GM23338 (cell line): ENCODE measurements around the gene CXCR5. TPM values are rescaled to one million over a fixed set of nuclear protein-coding genes. Genes with fewer than 3 reads are reported as not detected.

ENCODE experiments used
- ATAC-seq: fragments of 200-7000 bp; cut with Tn5 transposase; 3 replicates; pipeline ENCODE4 v1.9.1; 2020
- DNase-seq: peaks from one replicate; pipeline ENCODE4 v3.0.0-alpha.2; 2015; ENCODE audit warnings: low spot score
- H2AFZ ChIP-seq: fragments of 200-600 bp; sonication (generic); 2 replicates; pipeline ENCODE4 v1.8.0; 2016; ENCODE audit warnings: antibody characterized with exemption, mild to moderate bottlenecking, moderate library complexity
- H3F3A ChIP-seq: fragments of 200-600 bp; sonication (generic); replicated peaks from 2 replicates; pipeline ENCODE4 v1.8.0; 2017; ENCODE audit warnings: antibody characterized with exemption, mixed run types, low read depth
- H3K27ac ChIP-seq: fragments of 200-600 bp; sonication (generic); 2 replicates; pipeline ENCODE4 v1.6.1; 2016; ENCODE audit warnings: low read depth
- H3K27me3 ChIP-seq: fragments of 200-600 bp; sonication (generic); 2 replicates; pipeline ENCODE4 v1.8.0; 2016; ENCODE audit warnings: mild to moderate bottlenecking, mixed run types, moderate library complexity; ENCODE audit not compliant: insufficient read depth
- H3K36me3 ChIP-seq: fragments of 200-600 bp; sonication (generic); 2 replicates; pipeline ENCODE4 v1.8.0; 2016; ENCODE audit warnings: mild to moderate bottlenecking; ENCODE audit not compliant: insufficient read depth
- H3K4me1 ChIP-seq: fragments of 200-600 bp; sonication (generic); 2 replicates; pipeline ENCODE4 v1.8.0; 2016; ENCODE audit warnings: mild to moderate bottlenecking, moderate library complexity; ENCODE audit not compliant: insufficient read depth
- H3K4me2 ChIP-seq: fragments of 200-600 bp; sonication (generic); 2 replicates; pipeline ENCODE4 v1.7.1; 2017; ENCODE audit warnings: mixed run types
- H3K4me3 ChIP-seq: fragments of 200-600 bp; sonication (generic); 2 replicates; pipeline ENCODE4 v1.6.1; 2016; ENCODE audit warnings: mixed run types
- H3K79me2 ChIP-seq: fragments of 200-600 bp; sonication (generic); replicated peaks from 2 replicates; pipeline ENCODE4 v1.8.0; 2017; ENCODE audit warnings: mild to moderate bottlenecking; ENCODE audit not compliant: insufficient read depth
- H3K9me2 ChIP-seq: fragments of 200-600 bp; sonication (generic); 2 replicates; pipeline ENCODE4 v1.8.0; 2017; ENCODE audit not compliant: insufficient read depth
- H4K20me1 ChIP-seq: fragments of 200-600 bp; sonication (generic); replicated peaks from 2 replicates; pipeline ENCODE4 v1.8.0; 2017; ENCODE audit warnings: mild to moderate bottlenecking; ENCODE audit not compliant: insufficient read depth
- H3K27ac Mint-ChIP-seq: 2 replicates; pipeline ENCODE4 v1.8.0; 2020; ENCODE audit warnings: inconsistent platforms, mild to moderate bottlenecking, moderate library complexity, mixed read lengths
- H3K27me3 Mint-ChIP-seq: 3 replicates; pipeline ENCODE4 v1.8.0; 2022; ENCODE audit warnings: low read depth, mild to moderate bottlenecking, moderate library complexity, mixed read lengths, inconsistent platforms; ENCODE audit not compliant: insufficient read depth, poor library complexity
- H3K36me3 Mint-ChIP-seq: 3 replicates; pipeline ENCODE4 v1.8.0; 2021; ENCODE audit warnings: low read depth, mild to moderate bottlenecking, inconsistent platforms, moderate library complexity, mixed read lengths
- H3K4me1 Mint-ChIP-seq: 3 replicates; pipeline ENCODE4 v1.8.0; 2020; ENCODE audit warnings: mild to moderate bottlenecking, inconsistent platforms, mixed read lengths
- H3K4me3 Mint-ChIP-seq: 3 replicates; pipeline ENCODE4 v1.8.0; 2021; ENCODE audit warnings: moderate library complexity, mild to moderate bottlenecking, inconsistent platforms, mixed read lengths
- H3K9me3 Mint-ChIP-seq: 3 replicates; pipeline ENCODE4 v1.8.0; 2020; ENCODE audit warnings: moderate library complexity, mild to moderate bottlenecking, inconsistent platforms, mixed read lengths
- CREB1 ChIP-seq: fragments of 250-450 bp; sonication (Bioruptor Pico); IDR thresholded peaks from 2 replicates; pipeline ENCODE4 v1.5.0; 2020; ENCODE audit warnings: low read depth, mild to moderate bottlenecking, moderate library complexity
- EZH2 ChIP-seq: fragments of 200-600 bp; sonication (generic); IDR thresholded peaks from one replicate; pipeline ENCODE4 v1.8.0; 2017; ENCODE audit warnings: antibody characterized with exemption, mild to moderate bottlenecking, low read depth; ENCODE audit not compliant: unreplicated experiment
- EZH2phosphoT487 ChIP-seq: fragments of 200-600 bp; sonication (generic); IDR thresholded peaks from one replicate; pipeline ENCODE4 v1.8.1; 2018; ENCODE audit warnings: antibody characterized with exemption; ENCODE audit not compliant: unreplicated experiment
- JUNB ChIP-seq: IDR thresholded peaks from one replicate; pipeline ENCODE4 v1.6.1; 2016; ENCODE audit warnings: antibody characterized with exemption; ENCODE audit not compliant: unreplicated experiment
- NANOG ChIP-seq: IDR thresholded peaks from 2 replicates; pipeline ENCODE4 v1.6.1; 2016; ENCODE audit warnings: antibody characterized with exemption, borderline replicate concordance
- POLR2AphosphoS5 ChIP-seq: IDR thresholded peaks from 2 replicates; pipeline ENCODE4 v1.6.1; 2016; ENCODE audit warnings: antibody characterized with exemption, low read depth
- STAT1 ChIP-seq: IDR thresholded peaks from one replicate; pipeline ENCODE4 v1.6.1; 2016; ENCODE audit warnings: antibody characterized with exemption; ENCODE audit not compliant: unreplicated experiment
- ZNF114 ChIP-seq: fragments of 250-450 bp; sonication (Bioruptor Pico); IDR thresholded peaks from 2 replicates; pipeline ENCODE4 v1.5.0; 2020; ENCODE audit warnings: mild to moderate bottlenecking, moderate library complexity
- ZNF331 ChIP-seq: fragments of 250-450 bp; sonication (Bioruptor Pico); IDR thresholded peaks from 2 replicates; pipeline ENCODE4 v1.5.0; 2020; ENCODE audit warnings: low read depth, mild to moderate bottlenecking, moderate library complexity
- polyA plus RNA-seq: library from polyadenylated mRNA; unstranded; fragments of >200 nt; fragmentation: Nextera tagmentation; extraction: Ambion mirVana; gene quantifications from 2 replicates; pipeline ENCODE4 v1.2.1, GENCODE V29; 2016
- total RNA-seq: library from RNA; depleted of rRNA; stranded (reverse); fragments of >200 nt; shearing (Covaris generic); gene quantifications from 2 replicates; pipeline ENCODE4 v1.2.3, GENCODE V29; 2014
- TF ChIP-seq, protein P1 (sequence below): IDR thresholded peaks from 2 replicates; pipeline ENCODE4 v1.6.1; 2016; ENCODE audit warnings: antibody characterized with exemption
- TF ChIP-seq, protein P2 (sequence below): fragments of 250-450 bp; sonication (Bioruptor Pico); IDR thresholded peaks from 2 replicates; pipeline ENCODE4 v1.5.0; 2020; ENCODE audit warnings: mild to moderate bottlenecking, moderate library complexity
- TF ChIP-seq, protein P3 (sequence below), 2 experiments: fragments of 200-600 bp in 1 of 2; sonication (generic) in 1 of 2; conservative IDR thresholded peaks; 2 replicates each; pipeline versions ENCODE4 v1.5.1 to v1.6.1; 2016 to 2017; ENCODE audit warnings: antibody characterized with exemption in 2 of 2, low read depth in 2 of 2, mild to moderate bottlenecking in 2 of 2, moderate library complexity in 1 of 2
- TF ChIP-seq, protein P4 (sequence below): IDR thresholded peaks from one replicate; pipeline ENCODE4 v1.6.1; 2018; ENCODE audit warnings: antibody characterized with exemption; ENCODE audit not compliant: unreplicated experiment

Gene CXCR5
- total and polyA plus RNA-seq, 2 experiments from 2014 or later = 0.18 TPM; not detected in 1

DNA sequence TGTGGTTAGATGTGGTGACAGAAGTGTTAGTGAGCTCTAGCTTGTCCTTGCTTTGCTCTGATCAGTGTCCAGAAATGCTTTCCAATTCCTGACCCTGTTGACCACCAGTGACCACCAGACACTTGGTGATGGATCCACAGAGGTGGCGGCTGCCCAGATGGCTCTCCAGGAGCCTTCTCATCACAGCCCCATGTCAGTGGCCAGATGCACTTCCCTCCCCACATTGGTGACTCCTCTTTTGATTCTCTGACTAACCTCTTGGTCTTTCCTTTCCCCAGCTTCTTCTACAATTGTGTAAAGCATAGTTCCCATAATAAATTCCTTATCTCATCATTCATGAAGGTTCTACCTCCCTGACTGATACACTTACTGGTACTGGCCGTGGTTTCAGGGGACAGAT lies 40.1 kb upstream of the CXCR5 start:
- no peak overlapping the region for H3K27ac Mint-ChIP-seq
- DNase-seq (no peak), ATAC-seq (no peak)
- H3K79me2 ChIP-seq = no peaks in the 10 kb centered on the region
- H3K27me3 ChIP-seq = no peaks in the 10 kb centered on the region
- no peak overlapping the region for H3K4me2 ChIP-seq
- peaks cover 4% of the 10 kb centered on the region; the same call in 1 of the 2 replicates for H3K4me1 ChIP-seq
- H3K27me3 Mint-ChIP-seq = peaks cover 11% of the 10 kb centered on the region
- no peaks in the 10 kb centered on the region for H4K20me1 ChIP-seq
- H3K4me3 Mint-ChIP-seq = no peak overlapping the region
- TF ChIP-seq EZH2 (no peak), STAT1 (no peak), JUNB (no peak), EZH2phosphoT487 (no peak), NANOG (no peak), POLR2AphosphoS5 (no peak), ZNF331 (no peak), CREB1 (CRISPR knock-in tag) (no peak), ZNF114 (no peak)
- TF ChIP-seq, protein P1, sequence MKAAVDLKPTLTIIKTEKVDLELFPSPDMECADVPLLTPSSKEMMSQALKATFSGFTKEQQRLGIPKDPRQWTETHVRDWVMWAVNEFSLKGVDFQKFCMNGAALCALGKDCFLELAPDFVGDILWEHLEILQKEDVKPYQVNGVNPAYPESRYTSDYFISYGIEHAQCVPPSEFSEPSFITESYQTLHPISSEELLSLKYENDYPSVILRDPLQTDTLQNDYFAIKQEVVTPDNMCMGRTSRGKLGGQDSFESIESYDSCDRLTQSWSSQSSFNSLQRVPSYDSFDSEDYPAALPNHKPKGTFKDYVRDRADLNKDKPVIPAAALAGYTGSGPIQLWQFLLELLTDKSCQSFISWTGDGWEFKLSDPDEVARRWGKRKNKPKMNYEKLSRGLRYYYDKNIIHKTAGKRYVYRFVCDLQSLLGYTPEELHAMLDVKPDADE = no peak
- TF ChIP-seq, protein P2, sequence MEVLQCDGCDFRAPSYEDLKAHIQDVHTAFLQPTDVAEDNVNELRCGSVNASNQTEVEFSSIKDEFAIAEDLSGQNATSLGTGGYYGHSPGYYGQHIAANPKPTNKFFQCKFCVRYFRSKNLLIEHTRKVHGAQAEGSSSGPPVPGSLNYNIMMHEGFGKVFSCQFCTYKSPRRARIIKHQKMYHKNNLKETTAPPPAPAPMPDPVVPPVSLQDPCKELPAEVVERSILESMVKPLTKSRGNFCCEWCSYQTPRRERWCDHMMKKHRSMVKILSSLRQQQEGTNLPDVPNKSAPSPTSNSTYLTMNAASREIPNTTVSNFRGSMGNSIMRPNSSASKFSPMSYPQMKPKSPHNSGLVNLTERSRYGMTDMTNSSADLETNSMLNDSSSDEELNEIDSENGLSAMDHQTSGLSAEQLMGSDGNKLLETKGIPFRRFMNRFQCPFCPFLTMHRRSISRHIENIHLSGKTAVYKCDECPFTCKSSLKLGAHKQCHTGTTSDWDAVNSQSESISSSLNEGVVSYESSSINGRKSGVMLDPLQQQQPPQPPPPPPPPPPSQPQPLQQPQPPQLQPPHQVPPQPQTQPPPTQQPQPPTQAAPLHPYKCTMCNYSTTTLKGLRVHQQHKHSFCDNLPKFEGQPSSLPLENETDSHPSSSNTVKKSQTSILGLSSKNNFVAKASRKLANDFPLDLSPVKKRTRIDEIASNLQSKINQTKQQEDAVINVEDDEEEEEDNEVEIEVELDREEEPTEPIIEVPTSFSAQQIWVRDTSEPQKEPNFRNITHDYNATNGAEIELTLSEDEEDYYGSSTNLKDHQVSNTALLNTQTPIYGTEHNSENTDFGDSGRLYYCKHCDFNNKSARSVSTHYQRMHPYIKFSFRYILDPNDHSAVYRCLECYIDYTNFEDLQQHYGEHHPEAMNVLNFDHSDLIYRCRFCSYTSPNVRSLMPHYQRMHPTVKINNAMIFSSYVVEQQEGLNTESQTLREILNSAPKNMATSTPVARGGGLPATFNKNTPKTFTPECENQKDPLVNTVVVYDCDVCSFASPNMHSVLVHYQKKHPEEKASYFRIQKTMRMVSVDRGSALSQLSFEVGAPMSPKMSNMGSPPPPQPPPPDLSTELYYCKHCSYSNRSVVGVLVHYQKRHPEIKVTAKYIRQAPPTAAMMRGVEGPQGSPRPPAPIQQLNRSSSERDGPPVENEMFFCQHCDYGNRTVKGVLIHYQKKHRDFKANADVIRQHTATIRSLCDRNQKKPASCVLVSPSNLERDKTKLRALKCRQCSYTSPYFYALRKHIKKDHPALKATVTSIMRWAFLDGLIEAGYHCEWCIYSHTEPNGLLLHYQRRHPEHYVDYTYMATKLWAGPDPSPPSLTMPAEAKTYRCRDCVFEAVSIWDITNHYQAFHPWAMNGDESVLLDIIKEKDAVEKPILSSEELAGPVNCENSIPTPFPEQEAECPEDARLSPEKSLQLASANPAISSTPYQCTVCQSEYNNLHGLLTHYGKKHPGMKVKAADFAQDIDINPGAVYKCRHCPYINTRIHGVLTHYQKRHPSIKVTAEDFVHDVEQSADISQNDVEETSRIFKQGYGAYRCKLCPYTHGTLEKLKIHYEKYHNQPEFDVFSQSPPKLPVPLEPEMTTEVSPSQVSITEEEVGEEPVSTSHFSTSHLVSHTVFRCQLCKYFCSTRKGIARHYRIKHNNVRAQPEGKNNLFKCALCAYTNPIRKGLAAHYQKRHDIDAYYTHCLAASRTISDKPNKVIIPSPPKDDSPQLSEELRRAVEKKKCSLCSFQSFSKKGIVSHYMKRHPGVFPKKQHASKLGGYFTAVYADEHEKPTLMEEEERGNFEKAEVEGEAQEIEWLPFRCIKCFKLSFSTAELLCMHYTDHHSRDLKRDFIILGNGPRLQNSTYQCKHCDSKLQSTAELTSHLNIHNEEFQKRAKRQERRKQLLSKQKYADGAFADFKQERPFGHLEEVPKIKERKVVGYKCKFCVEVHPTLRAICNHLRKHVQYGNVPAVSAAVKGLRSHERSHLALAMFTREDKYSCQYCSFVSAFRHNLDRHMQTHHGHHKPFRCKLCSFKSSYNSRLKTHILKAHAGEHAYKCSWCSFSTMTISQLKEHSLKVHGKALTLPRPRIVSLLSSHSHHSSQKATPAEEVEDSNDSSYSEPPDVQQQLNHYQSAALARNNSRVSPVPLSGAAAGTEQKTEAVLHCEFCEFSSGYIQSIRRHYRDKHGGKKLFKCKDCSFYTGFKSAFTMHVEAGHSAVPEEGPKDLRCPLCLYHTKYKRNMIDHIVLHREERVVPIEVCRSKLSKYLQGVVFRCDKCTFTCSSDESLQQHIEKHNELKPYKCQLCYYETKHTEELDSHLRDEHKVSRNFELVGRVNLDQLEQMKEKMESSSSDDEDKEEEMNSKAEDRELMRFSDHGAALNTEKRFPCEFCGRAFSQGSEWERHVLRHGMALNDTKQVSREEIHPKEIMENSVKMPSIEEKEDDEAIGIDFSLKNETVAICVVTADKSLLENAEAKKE = no peak
- TF ChIP-seq, protein P3, sequence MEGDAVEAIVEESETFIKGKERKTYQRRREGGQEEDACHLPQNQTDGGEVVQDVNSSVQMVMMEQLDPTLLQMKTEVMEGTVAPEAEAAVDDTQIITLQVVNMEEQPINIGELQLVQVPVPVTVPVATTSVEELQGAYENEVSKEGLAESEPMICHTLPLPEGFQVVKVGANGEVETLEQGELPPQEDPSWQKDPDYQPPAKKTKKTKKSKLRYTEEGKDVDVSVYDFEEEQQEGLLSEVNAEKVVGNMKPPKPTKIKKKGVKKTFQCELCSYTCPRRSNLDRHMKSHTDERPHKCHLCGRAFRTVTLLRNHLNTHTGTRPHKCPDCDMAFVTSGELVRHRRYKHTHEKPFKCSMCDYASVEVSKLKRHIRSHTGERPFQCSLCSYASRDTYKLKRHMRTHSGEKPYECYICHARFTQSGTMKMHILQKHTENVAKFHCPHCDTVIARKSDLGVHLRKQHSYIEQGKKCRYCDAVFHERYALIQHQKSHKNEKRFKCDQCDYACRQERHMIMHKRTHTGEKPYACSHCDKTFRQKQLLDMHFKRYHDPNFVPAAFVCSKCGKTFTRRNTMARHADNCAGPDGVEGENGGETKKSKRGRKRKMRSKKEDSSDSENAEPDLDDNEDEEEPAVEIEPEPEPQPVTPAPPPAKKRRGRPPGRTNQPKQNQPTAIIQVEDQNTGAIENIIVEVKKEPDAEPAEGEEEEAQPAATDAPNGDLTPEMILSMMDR (conservative IDR thresholded peaks at IDR 0.05; ENCODE audit: low read depth in 2 of 2) = no peak
- TF ChIP-seq, protein P4, sequence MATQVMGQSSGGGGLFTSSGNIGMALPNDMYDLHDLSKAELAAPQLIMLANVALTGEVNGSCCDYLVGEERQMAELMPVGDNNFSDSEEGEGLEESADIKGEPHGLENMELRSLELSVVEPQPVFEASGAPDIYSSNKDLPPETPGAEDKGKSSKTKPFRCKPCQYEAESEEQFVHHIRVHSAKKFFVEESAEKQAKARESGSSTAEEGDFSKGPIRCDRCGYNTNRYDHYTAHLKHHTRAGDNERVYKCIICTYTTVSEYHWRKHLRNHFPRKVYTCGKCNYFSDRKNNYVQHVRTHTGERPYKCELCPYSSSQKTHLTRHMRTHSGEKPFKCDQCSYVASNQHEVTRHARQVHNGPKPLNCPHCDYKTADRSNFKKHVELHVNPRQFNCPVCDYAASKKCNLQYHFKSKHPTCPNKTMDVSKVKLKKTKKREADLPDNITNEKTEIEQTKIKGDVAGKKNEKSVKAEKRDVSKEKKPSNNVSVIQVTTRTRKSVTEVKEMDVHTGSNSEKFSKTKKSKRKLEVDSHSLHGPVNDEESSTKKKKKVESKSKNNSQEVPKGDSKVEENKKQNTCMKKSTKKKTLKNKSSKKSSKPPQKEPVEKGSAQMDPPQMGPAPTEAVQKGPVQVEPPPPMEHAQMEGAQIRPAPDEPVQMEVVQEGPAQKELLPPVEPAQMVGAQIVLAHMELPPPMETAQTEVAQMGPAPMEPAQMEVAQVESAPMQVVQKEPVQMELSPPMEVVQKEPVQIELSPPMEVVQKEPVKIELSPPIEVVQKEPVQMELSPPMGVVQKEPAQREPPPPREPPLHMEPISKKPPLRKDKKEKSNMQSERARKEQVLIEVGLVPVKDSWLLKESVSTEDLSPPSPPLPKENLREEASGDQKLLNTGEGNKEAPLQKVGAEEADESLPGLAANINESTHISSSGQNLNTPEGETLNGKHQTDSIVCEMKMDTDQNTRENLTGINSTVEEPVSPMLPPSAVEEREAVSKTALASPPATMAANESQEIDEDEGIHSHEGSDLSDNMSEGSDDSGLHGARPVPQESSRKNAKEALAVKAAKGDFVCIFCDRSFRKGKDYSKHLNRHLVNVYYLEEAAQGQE = no peak
- H3K36me3 Mint-ChIP-seq = no peaks in the 10 kb centered on the region; the same call in 2 of the 3 replicates
- no peak overlapping the region for H3K27ac ChIP-seq
- H2AFZ ChIP-seq = no peak overlapping the region
- H3K4me3 ChIP-seq = no peak overlapping the region
- no peaks in the 10 kb centered on the region for H3F3A ChIP-seq
- no peaks in the 10 kb centered on the region for H3K9me2 ChIP-seq
- H3K4me1 Mint-ChIP-seq = peaks cover 6% of the 10 kb centered on the region
- H3K9me3 Mint-ChIP-seq = no peaks in the 10 kb centered on the region
- no peaks in the 10 kb centered on the region for H3K36me3 ChIP-seq
